ENCODE measurements around the gene EFHD1.

The EFHD1 gene

GRCh38 chr2:232615339-232615738 is 18.1 kb upstream of the EFHD1 start:
- DNase-seq (ENCODE audit: low read depth) = no peak

GRCh38 chr2:232621186-232621585 is 12.2 kb upstream of the EFHD1 start:
- no peak overlapping the region for H3K4me3 ChIP-seq (ENCODE audit: low read length)
- DNase-seq (ENCODE audit: low read depth) = no peak
- TF ChIP-seq CTCF (conservative IDR thresholded peaks at IDR 0.05; ENCODE audit: low read length) = no peak

More at GRCh38 chr2:232615339-232615738, 18.1 kb upstream of the EFHD1 start:
- H3K4me3 ChIP-seq (ENCODE audit: low read length) = no peak overlapping the region
- TF ChIP-seq CTCF (conservative IDR thresholded peaks at IDR 0.05; ENCODE audit: low read length) = no peak

- no peak for TF ChIP-seq CTCF (conservative IDR thresholded peaks at IDR 0.05; ENCODE audit: low read length)
- DNase-seq (ENCODE audit: low read depth) = no peak
- no peak overlapping the region for H3K4me3 ChIP-seq (ENCODE audit: low read length)
These were observed 10.8 kb upstream of the EFHD1 start for GRCh38 chr2:232622563-232622962.

DNA sequence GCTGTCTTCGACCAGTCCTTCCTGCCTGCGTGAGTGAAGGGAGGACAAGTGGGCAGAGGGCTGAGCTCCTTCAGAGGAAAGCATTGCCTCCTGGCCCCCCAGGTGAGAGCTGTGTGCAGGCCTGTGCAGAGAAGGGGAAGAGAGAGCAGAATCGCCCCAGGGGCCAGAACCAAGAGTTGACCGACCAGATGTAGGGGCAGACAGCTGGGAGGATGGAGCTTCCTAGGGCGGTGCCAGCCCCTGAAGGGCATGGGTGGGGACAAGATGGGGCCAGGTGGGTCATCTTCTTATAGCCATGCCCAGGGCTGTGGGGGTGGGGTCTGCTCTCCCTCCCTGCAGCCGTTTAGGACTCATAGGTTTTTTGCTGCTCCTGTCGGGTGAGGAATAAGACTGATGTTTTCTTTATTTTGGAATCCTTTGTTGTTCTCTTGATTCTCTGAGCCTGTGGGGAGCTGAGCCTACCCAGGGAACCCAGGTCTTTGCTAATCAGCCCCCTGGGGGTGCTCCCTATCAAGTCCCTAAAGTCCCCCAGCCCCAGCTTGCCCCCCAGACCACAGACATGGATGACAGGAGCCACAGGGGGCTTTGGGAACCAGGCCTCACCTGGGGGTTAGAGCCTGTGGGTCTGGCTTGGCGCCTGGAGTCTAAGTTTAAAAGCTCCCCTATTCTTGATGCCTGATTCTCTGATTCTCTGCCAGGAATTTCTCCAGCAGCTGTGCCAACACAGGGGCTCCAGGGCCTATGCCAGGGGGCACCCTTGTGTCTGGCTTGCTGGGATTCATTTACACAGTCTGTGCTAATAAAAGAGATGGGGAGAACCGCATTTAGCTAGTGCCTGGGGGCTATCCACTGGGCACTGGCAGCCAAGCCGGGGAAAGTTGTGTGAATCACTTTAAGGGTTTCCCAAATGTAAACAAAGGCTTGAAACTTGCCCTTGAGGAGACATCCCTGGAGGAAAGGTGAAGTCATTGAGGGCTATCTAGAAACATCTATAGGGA is 9.3 kb upstream of the EFHD1 start:
- no peak for TF ChIP-seq CTCF (conservative IDR thresholded peaks at IDR 0.05; ENCODE audit: low read length)
- H3K4me3 ChIP-seq (ENCODE audit: low read length) = no peak overlapping the region
- no peak for DNase-seq (ENCODE audit: low read depth)

DNA sequence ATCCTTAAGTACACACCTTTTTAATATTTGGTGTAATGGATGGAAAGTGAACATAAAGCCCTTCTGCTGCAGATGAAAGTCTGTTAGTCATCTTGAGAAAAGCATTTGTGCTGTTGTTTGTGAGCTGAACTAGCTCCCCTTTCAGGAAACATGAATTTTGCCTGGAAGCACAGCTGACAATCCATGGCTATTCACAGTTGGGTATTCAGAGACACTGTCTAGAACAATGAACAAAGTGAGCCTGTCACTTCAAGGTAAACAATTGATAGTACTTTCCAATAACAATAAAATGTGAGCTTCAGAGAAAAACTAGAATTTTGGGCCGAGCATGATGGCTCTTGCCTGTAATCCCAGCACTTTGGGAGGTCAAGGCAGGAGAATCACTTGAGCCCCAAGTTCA is 6.8 kb upstream of the EFHD1 start:
- DNase-seq (ENCODE audit: low read depth) = no peak
- no peak overlapping the region for H3K4me3 ChIP-seq (ENCODE audit: low read length)
- no peak for TF ChIP-seq CTCF (conservative IDR thresholded peaks at IDR 0.05; ENCODE audit: low read length)

DNA sequence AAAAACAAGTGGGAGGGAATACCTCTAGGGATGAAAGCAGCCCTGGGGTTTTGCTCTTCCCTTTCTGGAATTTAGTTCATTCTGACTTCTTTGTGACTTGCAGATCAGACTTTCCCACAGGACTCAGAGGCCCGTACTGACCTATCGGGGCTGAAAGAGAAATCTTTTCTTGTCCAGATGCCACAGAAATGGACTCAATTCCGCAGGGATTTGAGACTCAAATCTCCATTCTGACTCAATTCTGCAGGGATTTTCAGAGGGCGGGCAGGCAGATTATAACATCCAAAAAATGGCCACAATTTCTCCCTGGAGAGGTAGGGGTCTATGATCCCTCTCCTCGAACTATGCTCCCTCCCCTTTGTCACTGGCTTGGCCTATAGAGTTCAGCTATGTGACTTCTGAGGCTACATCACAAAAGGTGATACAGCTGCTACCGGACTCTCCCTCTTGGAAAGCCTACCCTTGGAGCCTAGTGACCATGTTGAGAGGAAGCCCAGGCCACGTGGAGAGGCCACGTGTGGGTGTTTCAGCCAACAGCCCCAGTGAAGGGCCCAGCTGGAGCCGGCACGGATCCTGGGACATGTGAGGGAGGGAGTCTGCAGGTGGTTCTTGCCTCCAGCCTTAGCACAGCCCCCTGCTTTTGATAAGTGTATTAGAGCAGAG is 4.8 kb upstream of the EFHD1 start:
- DNase-seq (ENCODE audit: low read depth) = no peak
- no peak overlapping the region for H3K4me3 ChIP-seq (ENCODE audit: low read length)
- TF ChIP-seq CTCF (conservative IDR thresholded peaks at IDR 0.05; ENCODE audit: low read length) = no peak

GRCh38 chr2:232629129-232629475 is 4.3 kb upstream of the EFHD1 start:
- H3K4me3 ChIP-seq (ENCODE audit: low read length) = no peak overlapping the region
- no peak for DNase-seq (ENCODE audit: low read depth)
- TF ChIP-seq CTCF (conservative IDR thresholded peaks at IDR 0.05; ENCODE audit: low read length) = no peak

Data from AG10803 (cell line).